GM19452 (cell line): ENCODE measurements around the gene CHI3L1.

Experiments used
- ATAC-seq: cut with Tn5 transposase; IDR thresholded peaks from one replicate; pipeline ENCODE4 v1.9.1; 2021; ENCODE audit not compliant: unreplicated experiment

CHI3L1 gene

GRCh38 chr1:203206129-203206687 is 19.7 kb upstream of the CHI3L1 start:
- ATAC-seq, result no peak

GRCh38 chr1:203204756-203205155 is 18.3 kb upstream of the CHI3L1 start:
- no peak for ATAC-seq

- ATAC-seq, result no peak
Observed at GRCh38 chr1:203202431-203203245, 16.1 kb upstream of the CHI3L1 start.

- no peak for ATAC-seq
Observed at GRCh38 chr1:203201516-203202205, 15.2 kb upstream of the CHI3L1 start.

- no peak for ATAC-seq
Observed at GRCh38 chr1:203200916-203201315, 14.4 kb upstream of the CHI3L1 start.

GRCh38 chr1:203199816-203200571 is 13.5 kb upstream of the CHI3L1 start:
- ATAC-seq, result no peak

GRCh38 chr1:203199481-203199815 is 12.9 kb upstream of the CHI3L1 start:
- ATAC-seq, result no peak

GRCh38 chr1:203199002-203199401 is 12.5 kb upstream of the CHI3L1 start:
- no peak for ATAC-seq

GRCh38 chr1:203197625-203198024 is 11.1 kb upstream of the CHI3L1 start:
- ATAC-seq, result no peak

GRCh38 chr1:203196371-203196770 is 9.9 kb upstream of the CHI3L1 start:
- ATAC-seq, result no peak

- ATAC-seq, result no peak
Observed at GRCh38 chr1:203190949-203191348, 4.4 kb upstream of the CHI3L1 start.

GRCh38 chr1:203189951-203190352 is 3.4 kb upstream of the CHI3L1 start:
- no peak for ATAC-seq

GRCh38 chr1:203188686-203189232 is 2.3 kb upstream of the CHI3L1 start:
- no peak for ATAC-seq

- no peak for ATAC-seq
Observed at GRCh38 chr1:203187689-203188264, 1.3 kb upstream of the CHI3L1 start.

- no peak for ATAC-seq
Observed at GRCh38 chr1:203187304-203187685, 791 bp upstream of the CHI3L1 start.

- no peak for ATAC-seq
Observed at GRCh38 chr1:203186091-203186445, 436 bp downstream of the CHI3L1 start.

GRCh38 chr1:203185585-203185984 is 919 bp downstream of the CHI3L1 start:
- ATAC-seq, result no peak

GRCh38 chr1:203185061-203185461 is 1.4 kb downstream of the CHI3L1 start:
- no peak for ATAC-seq

GRCh38 chr1:203184467-203184866 is 2.0 kb downstream of the CHI3L1 start:
- ATAC-seq, result no peak

- no peak for ATAC-seq
Observed at GRCh38 chr1:203183828-203184227, 2.7 kb downstream of the CHI3L1 start.

- no peak for ATAC-seq
Observed at GRCh38 chr1:203182387-203182953, 4.0 kb downstream of the CHI3L1 start.
